ENCODE data around the gene FBXL16. TPM values are rescaled to one million over a fixed set of nuclear protein-coding genes. Genes with fewer than 3 reads are reported as not detected.

FBXL16 gene
- total RNA-seq, 4 donors from 2014 or later, result 5.8 to 7.5 (median 6.9) TPM

GRCh38 chr16:678858-679813 lies 26.5 kb downstream of the FBXL16 start:
- peak; percentile 79 to 80 for DNase-seq
- WGBS, 2 donors, result 27 to 42% methylated on average over 12 to 13 of the region's 52 CpGs
- peak overlapping the region; percentile 46 to 87 (median 81) for H3K27ac ChIP-seq
- peaks cover 28 to 50% of the 10 kb centered on the region in 2 donors for H3K4me1 ChIP-seq
- peaks cover 12 to 14% of the 10 kb centered on the region in 2 donors for H3K36me3 ChIP-seq
- intact Hi-C loops (cut with DNase I), result no loop called here
- no peaks in the 10 kb centered on the region for H3K9me3 ChIP-seq
- peak in 1 of 2 donors; percentile 18 for TF ChIP-seq POLR2A (IDR thresholded peaks at IDR 0.05)
- TF ChIP-seq, protein P1, sequence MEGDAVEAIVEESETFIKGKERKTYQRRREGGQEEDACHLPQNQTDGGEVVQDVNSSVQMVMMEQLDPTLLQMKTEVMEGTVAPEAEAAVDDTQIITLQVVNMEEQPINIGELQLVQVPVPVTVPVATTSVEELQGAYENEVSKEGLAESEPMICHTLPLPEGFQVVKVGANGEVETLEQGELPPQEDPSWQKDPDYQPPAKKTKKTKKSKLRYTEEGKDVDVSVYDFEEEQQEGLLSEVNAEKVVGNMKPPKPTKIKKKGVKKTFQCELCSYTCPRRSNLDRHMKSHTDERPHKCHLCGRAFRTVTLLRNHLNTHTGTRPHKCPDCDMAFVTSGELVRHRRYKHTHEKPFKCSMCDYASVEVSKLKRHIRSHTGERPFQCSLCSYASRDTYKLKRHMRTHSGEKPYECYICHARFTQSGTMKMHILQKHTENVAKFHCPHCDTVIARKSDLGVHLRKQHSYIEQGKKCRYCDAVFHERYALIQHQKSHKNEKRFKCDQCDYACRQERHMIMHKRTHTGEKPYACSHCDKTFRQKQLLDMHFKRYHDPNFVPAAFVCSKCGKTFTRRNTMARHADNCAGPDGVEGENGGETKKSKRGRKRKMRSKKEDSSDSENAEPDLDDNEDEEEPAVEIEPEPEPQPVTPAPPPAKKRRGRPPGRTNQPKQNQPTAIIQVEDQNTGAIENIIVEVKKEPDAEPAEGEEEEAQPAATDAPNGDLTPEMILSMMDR (IDR thresholded peaks at IDR 0.05), result no peak
- H3K4me3 ChIP-seq (replicated peaks in 1 of 3), result peak overlapping the region in 2 of 3 donors; percentile 72 to 74
- no peaks in the 10 kb centered on the region for H3K27me3 ChIP-seq

- no peak for TF ChIP-seq POLR2A (IDR thresholded peaks at IDR 0.05)
- TF ChIP-seq, protein P1 (IDR thresholded peaks at IDR 0.05), result no peak
- Histone ChIP-seq H3K36me3 (peaks cover 14 to 17% of the 10 kb centered on the region in 2 donors), H3K9me3 (no peaks in the 10 kb centered on the region), H3K27me3 (no peaks in the 10 kb centered on the region), H3K4me3 (replicated peaks in 1 of 3) (no peak overlapping the region), H3K27ac (no peak overlapping the region), H3K4me1 (peaks cover 23 to 45% of the 10 kb centered on the region in 2 donors)
- DNase-seq, result no peak
- 86 to 90% methylated on average over 13 to 18 of the region's 21 CpGs for WGBS, 2 donors
- intact Hi-C loops (cut with DNase I), result no loop called here
Measured at GRCh38 chr16:678209-678857, 27.3 kb downstream of the FBXL16 start.

GRCh38 chr16:677316-678190 lies 28.0 kb downstream of the FBXL16 start:
- Histone ChIP-seq H3K4me1 (peaks cover 21 to 37% of the 10 kb centered on the region in 2 donors), H3K4me3 (replicated peaks in 1 of 3) (no peak overlapping the region), H3K27me3 (no peaks in the 10 kb centered on the region), H3K36me3 (peaks cover 17 to 20% of the 10 kb centered on the region in 2 donors), H3K27ac (no peak overlapping the region), H3K9me3 (no peaks in the 10 kb centered on the region)
- no peak for DNase-seq
- TF ChIP-seq POLR2A (IDR thresholded peaks at IDR 0.05), result no peak
- TF ChIP-seq, protein P1 (IDR thresholded peaks at IDR 0.05), result no peak
- WGBS, 2 donors, result 59 to 81% methylated on average over 19 to 24 of the region's 57 CpGs
- intact Hi-C loops (cut with DNase I), result no loop called here

- 48 to 69% methylated on average over 12 to 14 of the region's 23 CpGs for WGBS, 2 donors
- peaks cover 17 to 20% of the 10 kb centered on the region in 2 donors for H3K36me3 ChIP-seq
- H3K4me3 ChIP-seq (replicated peaks in 1 of 3), result no peak overlapping the region
- H3K27me3 ChIP-seq, result no peaks in the 10 kb centered on the region
- H3K9me3 ChIP-seq, result no peaks in the 10 kb centered on the region
- TF ChIP-seq POLR2A (IDR thresholded peaks at IDR 0.05), result no peak
- TF ChIP-seq, protein P1 (IDR thresholded peaks at IDR 0.05), result no peak
- no peak for DNase-seq
- peaks cover 21 to 31% of the 10 kb centered on the region in 2 donors for H3K4me1 ChIP-seq
- intact Hi-C loops (cut with DNase I), result no loop called here
- H3K27ac ChIP-seq, result no peak overlapping the region
Measured at GRCh38 chr16:676913-677312, 28.7 kb downstream of the FBXL16 start.
